HEK293 (cell line): Measurements from ENCODE around the gene NFATC3.

ENCODE experiments used
- CTCF ChIA-PET: fragments of 350-600 bp; formaldehyde crosslinking; extraction: SDS; loops from one replicate; lab custom pipeline; 2021; ENCODE audit warnings: antibody characterized with exemption; lab: Yijun Ruan, JAX
- POLR2A ChIA-PET: fragments of 300-600 bp; formaldehyde crosslinking; extraction: SDS; loops from one replicate; lab custom pipeline; 2020; ENCODE audit warnings: antibody characterized with exemption, inconsistent platforms; lab: Yijun Ruan, JAX
- H3K27ac ChIP-seq: fragments of 200-500 bp; sonication (Bioruptor generic); 2 replicates; pipeline ENCODE4 v1.5.1; 2014; ENCODE audit warnings: low read depth, low read length, control low read depth, inconsistent platforms; ENCODE audit errors: extremely low read depth
- H3K36me3 ChIP-seq, 2 experiments: fragments of 200-500 bp in 1 of 2; sonication (Bioruptor generic) in 1 of 2; 1 replicate in 1 of 2; 2 replicates in 1 of 2; pipeline ENCODE4 v1.5.1; 2014 to 2017; ENCODE audit warnings: inconsistent platforms in 2 of 2, low read length in 2 of 2; ENCODE audit not compliant: control insufficient read depth in 2 of 2, insufficient read depth in 1 of 2
- H3K4me1 ChIP-seq: fragments of 200-500 bp; sonication (Bioruptor generic); 2 replicates; pipeline ENCODE4 v1.5.1; 2014; ENCODE audit warnings: mild to moderate bottlenecking, low read length, inconsistent platforms; ENCODE audit not compliant: control insufficient read depth, insufficient read depth
- H3K4me3 ChIP-seq: 2 replicates; pipeline ENCODE4 v1.5.1; 2011; ENCODE audit warnings: low read depth, mild to moderate bottlenecking, control low read depth, low read length, moderate library complexity
- H3K9me3 ChIP-seq: fragments of 200-500 bp; sonication (Bioruptor generic); 2 replicates; pipeline ENCODE4 v1.5.1; 2014; ENCODE audit warnings: low read depth, low read length, inconsistent platforms; ENCODE audit not compliant: control insufficient read depth, insufficient read depth
- AEBP2 ChIP-seq: fragments of 450-650 bp; formaldehyde crosslinking; IDR thresholded peaks from 2 replicates; pipeline ENCODE4 v1.5.1; 2016; ENCODE audit warnings: missing biosample characterization, missing genetic modification characterization, borderline replicate concordance
- BCL11A ChIP-seq: fragments of 450-650 bp; formaldehyde crosslinking; IDR thresholded peaks from 2 replicates; pipeline ENCODE4 v1.5.1; 2016; ENCODE audit warnings: low read depth, missing biosample characterization, missing genetic modification characterization
- ELK4 ChIP-seq: IDR thresholded peaks from 2 replicates; pipeline ENCODE4 v1.6.1; 2011; ENCODE audit warnings: mild to moderate bottlenecking, low read depth, low read length, borderline replicate concordance
- GLI2 ChIP-seq: fragments of 450-650 bp; formaldehyde crosslinking; IDR thresholded peaks from 2 replicates; pipeline ENCODE4; 2017; ENCODE audit warnings: missing biosample characterization, missing genetic modification characterization, low read depth, borderline replicate concordance
- HOXD13 ChIP-seq: sonication (generic); formaldehyde crosslinking; IDR thresholded peaks from 2 replicates; pipeline ENCODE4 v1.8.0; 2022; ENCODE audit warnings: missing genetic modification reagents, borderline replicate concordance
- PRDM4 ChIP-seq: fragments of 450-650 bp; formaldehyde crosslinking; IDR thresholded peaks from 2 replicates; pipeline ENCODE4 v1.5.1; 2017; ENCODE audit warnings: missing biosample characterization, missing genetic modification characterization
- SETDB1 ChIP-seq: IDR thresholded peaks from one replicate; pipeline ENCODE4 v1.6.1; 2017; ENCODE audit warnings: mild to moderate bottlenecking, low read length, moderate library complexity, mixed read lengths; ENCODE audit not compliant: insufficient read length
- ZBTB8A ChIP-seq: fragments of 450-650 bp; formaldehyde crosslinking; IDR thresholded peaks from 2 replicates; pipeline ENCODE4 v1.5.1; 2016; ENCODE audit warnings: missing biosample characterization, missing genetic modification characterization
- ZNF112 ChIP-seq: fragments of 450-650 bp; formaldehyde crosslinking; IDR thresholded peaks from 2 replicates; pipeline ENCODE4 v1.5.0; 2017; ENCODE audit warnings: missing biosample characterization, missing genetic modification characterization
- ZNF16 ChIP-seq: fragments of 450-650 bp; formaldehyde crosslinking; IDR thresholded peaks from 2 replicates; pipeline ENCODE4 v1.5.1; 2016; ENCODE audit warnings: low read depth, missing biosample characterization, missing genetic modification characterization
- ZNF202 ChIP-seq: fragments of 450-650 bp; formaldehyde crosslinking; IDR thresholded peaks from 2 replicates; pipeline ENCODE4 v1.5.1; 2016; ENCODE audit warnings: missing biosample characterization, missing genetic modification characterization, borderline replicate concordance
- ZNF426 ChIP-seq: fragments of 450-650 bp; formaldehyde crosslinking; IDR thresholded peaks from 2 replicates; pipeline ENCODE4 v1.5.1; 2017; ENCODE audit warnings: missing biosample characterization, missing genetic modification characterization, mild to moderate bottlenecking, inconsistent platforms, moderate library complexity
- ZNF549 ChIP-seq: fragments of 450-650 bp; IDR thresholded peaks from 2 replicates; pipeline ENCODE4 v1.5.1; 2018; ENCODE audit warnings: missing biosample characterization, missing genetic modification characterization, mild to moderate bottlenecking, inconsistent platforms, moderate library complexity
- ZNF654 ChIP-seq: fragments of 450-650 bp; formaldehyde crosslinking; IDR thresholded peaks from 2 replicates; pipeline ENCODE4 v1.5.1; 2016; ENCODE audit warnings: low read depth, missing biosample characterization, missing genetic modification characterization
- ZNF664 ChIP-seq: fragments of 450-650 bp; formaldehyde crosslinking; IDR thresholded peaks from 2 replicates; pipeline ENCODE4 v1.5.1; 2016; ENCODE audit warnings: missing biosample characterization, missing genetic modification characterization
- ZNF677 ChIP-seq: fragments of 450-650 bp; IDR thresholded peaks from 2 replicates; pipeline ENCODE4 v1.5.0; 2018; ENCODE audit warnings: missing biosample characterization, mild to moderate bottlenecking, missing genetic modification characterization, moderate library complexity
- ZNF707 ChIP-seq: fragments of 450-650 bp; formaldehyde crosslinking; IDR thresholded peaks from 2 replicates; pipeline ENCODE4 v1.5.1; 2016; ENCODE audit warnings: missing biosample characterization, missing genetic modification characterization
- ZNF747 ChIP-seq: fragments of 450-650 bp; formaldehyde crosslinking; IDR thresholded peaks from 2 replicates; pipeline ENCODE4 v1.5.1; 2016; ENCODE audit warnings: missing biosample characterization, missing genetic modification characterization
- ZNF776 ChIP-seq: fragments of 450-650 bp; formaldehyde crosslinking; IDR thresholded peaks from 2 replicates; pipeline ENCODE4 v1.5.0; 2017; ENCODE audit warnings: missing biosample characterization, missing genetic modification characterization, borderline replicate concordance
- ZNF830 ChIP-seq: fragments of 450-650 bp; IDR thresholded peaks from 2 replicates; pipeline ENCODE4 v1.5.0; 2018; ENCODE audit warnings: missing biosample characterization, missing genetic modification characterization, low read depth, mild to moderate bottlenecking, moderate library complexity
- ZNF837 ChIP-seq: fragments of 450-650 bp; formaldehyde crosslinking; IDR thresholded peaks from 2 replicates; pipeline ENCODE4 v1.5.1; 2016; ENCODE audit warnings: missing biosample characterization, missing genetic modification characterization
- ZSCAN18 ChIP-seq: fragments of 450-650 bp; formaldehyde crosslinking; IDR thresholded peaks from 2 replicates; pipeline ENCODE4 v1.5.1; 2016; ENCODE audit warnings: missing biosample characterization, missing genetic modification characterization

The NFATC3 gene

GRCh38 chr16:68041783-68042182, 43.4 kb upstream of the NFATC3 start:
- Histone ChIP-seq H3K36me3 (peaks cover 11 to 32% of the 10 kb centered on the region in 2 experiments; a peak in 2 of 3 replicates), H3K4me1 (no peaks in the 10 kb centered on the region), H3K27ac (no peak overlapping the region), H3K9me3 (no peaks in the 10 kb centered on the region), H3K4me3 (no peak overlapping the region)
- ChIA-PET POLR2A (no interaction called here), CTCF (interaction anchor here (0.6 to 2.5 kb wide), 8 partner anchors 8 to 521 kb away, joined by 3 to 9 read pairs (median 5); partner anchors contain the start of gene LCAT)
- TF ChIP-seq ZNF707 (tag by site-specific recombination), result no peak
- TF ChIP-seq ZNF664, result no peak
- no peak for TF ChIP-seq ZNF654
- no peak for TF ChIP-seq ZNF776 (tag by site-specific recombination)
- no peak for TF ChIP-seq PRDM4 (tag by site-specific recombination)

GRCh38 chr16:68046106-68046505, 39.1 kb upstream of the NFATC3 start:
- H3K9me3 ChIP-seq, result no peaks in the 10 kb centered on the region
- no peak overlapping the region for H3K4me3 ChIP-seq
- H3K36me3 ChIP-seq, result peaks cover 12 to 32% of the 10 kb centered on the region in 2 experiments; a peak in 2 of 3 replicates
- H3K27ac ChIP-seq, result no peak overlapping the region
- TF ChIP-seq ZNF677 (no peak), ZNF426 (tag by site-specific recombination) (no peak), BCL11A (tag by site-specific recombination) (no peak), ZNF837 (tag by site-specific recombination) (no peak), HOXD13 (CRISPR knock-in tag) (no peak), ZBTB8A (tag by site-specific recombination) (no peak), SETDB1 (no peak), ZNF112 (tag by site-specific recombination) (no peak), ZNF202 (no peak), ZSCAN18 (tag by site-specific recombination) (no peak), AEBP2 (tag by site-specific recombination) (no peak), ZNF747 (tag by site-specific recombination) (no peak), ZNF549 (no peak), ZNF16 (tag by site-specific recombination) (no peak), ELK4 (no peak), ZNF776 (tag by site-specific recombination) (no peak), GLI2 (tag by site-specific recombination) (no peak), ZNF830 (tag by site-specific recombination) (no peak)
- ChIA-PET CTCF (interaction anchor here (0.6 kb wide), 1 partner anchor 373 kb away, joined by 3 read pairs; no protein-coding TSS in a partner anchor), POLR2A (interaction anchor here (0.5 kb wide), 1 partner anchor 10 kb away, joined by 3 read pairs; no protein-coding TSS in a partner anchor)
- H3K4me1 ChIP-seq, result no peaks in the 10 kb centered on the region
